Measurements from ENCODE around the gene FMN2. TPM values are rescaled to one million over a fixed set of nuclear protein-coding genes. Genes with fewer than 3 reads are reported as not detected.

Gene FMN2
- total RNA-seq, 1 donor: 35.0 TPM

DNA sequence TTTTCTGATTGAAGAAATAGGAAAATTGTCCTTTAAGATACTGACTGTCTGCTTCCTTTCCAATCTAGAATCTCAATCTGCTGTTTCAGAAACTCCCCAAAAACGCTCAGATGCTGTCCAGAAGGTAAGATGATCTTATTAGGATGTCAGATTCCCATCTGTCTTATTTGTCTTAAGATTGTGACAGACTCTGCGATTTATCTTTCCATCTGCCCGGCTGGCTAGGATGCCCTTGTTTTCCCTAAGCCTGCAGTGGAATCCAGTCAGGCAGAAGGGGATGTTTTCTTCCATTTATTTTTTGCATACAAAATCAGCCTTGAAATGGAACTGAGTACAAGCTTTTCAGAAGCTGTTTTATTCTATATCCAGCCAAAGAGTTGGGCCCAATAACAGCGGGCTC lies 96.5 kb downstream of the FMN2 start:
- H3K4me3 ChIP-seq (ENCODE audit: low read depth, low read length): no peak overlapping the region
- TF ChIP-seq, protein P1, sequence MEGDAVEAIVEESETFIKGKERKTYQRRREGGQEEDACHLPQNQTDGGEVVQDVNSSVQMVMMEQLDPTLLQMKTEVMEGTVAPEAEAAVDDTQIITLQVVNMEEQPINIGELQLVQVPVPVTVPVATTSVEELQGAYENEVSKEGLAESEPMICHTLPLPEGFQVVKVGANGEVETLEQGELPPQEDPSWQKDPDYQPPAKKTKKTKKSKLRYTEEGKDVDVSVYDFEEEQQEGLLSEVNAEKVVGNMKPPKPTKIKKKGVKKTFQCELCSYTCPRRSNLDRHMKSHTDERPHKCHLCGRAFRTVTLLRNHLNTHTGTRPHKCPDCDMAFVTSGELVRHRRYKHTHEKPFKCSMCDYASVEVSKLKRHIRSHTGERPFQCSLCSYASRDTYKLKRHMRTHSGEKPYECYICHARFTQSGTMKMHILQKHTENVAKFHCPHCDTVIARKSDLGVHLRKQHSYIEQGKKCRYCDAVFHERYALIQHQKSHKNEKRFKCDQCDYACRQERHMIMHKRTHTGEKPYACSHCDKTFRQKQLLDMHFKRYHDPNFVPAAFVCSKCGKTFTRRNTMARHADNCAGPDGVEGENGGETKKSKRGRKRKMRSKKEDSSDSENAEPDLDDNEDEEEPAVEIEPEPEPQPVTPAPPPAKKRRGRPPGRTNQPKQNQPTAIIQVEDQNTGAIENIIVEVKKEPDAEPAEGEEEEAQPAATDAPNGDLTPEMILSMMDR (IDR thresholded peaks at IDR 0.05; ENCODE audit: insufficient read depth, low read depth, low read length): no peak
- DNase-seq (ENCODE audit: low read depth): no peak

- DNase-seq (ENCODE audit: low read depth): peak; percentile 46
- TF ChIP-seq, protein P1 (IDR thresholded peaks at IDR 0.05; ENCODE audit: insufficient read depth, low read depth, low read length): peak; percentile 79
- H3K4me3 ChIP-seq (ENCODE audit: low read depth, low read length): no peak overlapping the region
Measured at GRCh38 chr1:240189386-240189989, 97.8 kb downstream of the FMN2 start.

GRCh38 chr1:240190881-240191401 lies 99.3 kb downstream of the FMN2 start:
- TF ChIP-seq, protein P1 (IDR thresholded peaks at IDR 0.05; ENCODE audit: insufficient read depth, low read depth, low read length): peak; percentile 59
- no peak overlapping the region for H3K4me3 ChIP-seq (ENCODE audit: low read depth, low read length)
- DNase-seq (ENCODE audit: low read depth): peak; percentile 89

DNA sequence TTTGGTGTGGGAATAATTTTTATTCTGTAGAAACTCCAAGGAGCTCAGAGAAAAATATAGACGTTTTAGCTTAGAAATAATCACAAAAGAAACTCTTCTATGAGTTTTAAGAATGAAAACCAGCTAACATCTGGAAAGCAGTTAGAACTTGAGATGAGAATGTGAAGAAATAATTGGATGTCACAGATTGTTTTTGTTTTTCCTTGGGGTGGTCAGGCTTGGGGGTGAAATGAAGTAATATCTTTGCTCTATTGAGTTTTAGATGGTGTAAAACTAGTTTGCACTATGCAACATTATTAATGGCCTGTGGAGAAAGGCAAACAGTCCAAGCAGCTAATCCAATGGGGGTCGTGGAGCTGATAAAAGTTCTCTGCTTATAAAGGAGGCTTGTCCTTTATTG lies 101.2 kb downstream of the FMN2 start:
- DNase-seq (ENCODE audit: low read depth): peak; percentile 48
- TF ChIP-seq, protein P1 (IDR thresholded peaks at IDR 0.05; ENCODE audit: insufficient read depth, low read depth, low read length): no peak
- H3K4me3 ChIP-seq (ENCODE audit: low read depth, low read length): no peak overlapping the region

- TF ChIP-seq, protein P1 (IDR thresholded peaks at IDR 0.05; ENCODE audit: insufficient read depth, low read depth, low read length): no peak
- no peak overlapping the region for H3K4me3 ChIP-seq (ENCODE audit: low read depth, low read length)
- DNase-seq (ENCODE audit: low read depth): no peak
Measured at GRCh38 chr1:240193679-240194078, 102.0 kb downstream of the FMN2 start.

- TF ChIP-seq, protein P1 (IDR thresholded peaks at IDR 0.05; ENCODE audit: insufficient read depth, low read depth, low read length): no peak
- H3K4me3 ChIP-seq (ENCODE audit: low read depth, low read length): no peak overlapping the region
- peak; percentile 53 for DNase-seq (ENCODE audit: low read depth)
Measured at GRCh38 chr1:240194120-240194519, 102.4 kb downstream of the FMN2 start.

DNA sequence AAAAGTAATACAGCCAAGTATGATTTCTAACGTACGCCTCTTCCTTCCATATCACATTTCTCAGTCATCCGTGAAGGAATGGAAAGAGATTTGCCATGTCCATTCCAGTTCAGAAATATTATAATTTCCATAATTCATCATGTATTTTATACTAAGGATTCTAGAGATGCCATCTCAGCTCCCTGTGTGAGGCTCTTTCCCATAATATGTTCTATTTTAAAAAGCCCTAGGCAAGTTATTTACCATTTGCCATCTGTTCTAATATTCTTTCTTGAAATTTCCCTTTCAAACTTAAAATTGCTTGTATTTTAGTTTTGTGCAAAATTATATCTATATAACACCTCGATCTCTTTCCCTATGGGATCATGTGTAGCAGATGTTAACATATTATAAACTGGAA lies 106.7 kb downstream of the FMN2 start:
- TF ChIP-seq, protein P1 (IDR thresholded peaks at IDR 0.05; ENCODE audit: insufficient read depth, low read depth, low read length): no peak
- no peak overlapping the region for H3K4me3 ChIP-seq (ENCODE audit: low read depth, low read length)
- DNase-seq (ENCODE audit: low read depth): no peak

Data from fibroblast of villous mesenchyme (primary cell).